Heart right ventricle (tissue), 16 donors: ENCODE results near the gene FRAS1. TPM values are rescaled to one million over a fixed set of nuclear protein-coding genes. Genes with fewer than 3 reads are reported as not detected.

ENCODE experiments used
- ATAC-seq, 8 donors: fragments of 200-7000 bp; cut with Tn5 transposase; one replicate each; pipeline ENCODE4 v1.9.1; 2020; ENCODE audit warnings: mild to moderate bottlenecking in 8 of 8, moderate library complexity in 8 of 8, moderate number of reproducible peaks in 1 of 8
- DNase-seq, 2 donors: peaks; one replicate each; pipeline ENCODE4 v3.0.0-alpha.2; 2020
- H3K27ac ChIP-seq, 10 donors: fragments of 200-600 bp; sonication (generic) in 2 of 10; one replicate each; pipeline versions ENCODE4 v1.5.0 to v1.8.0; 2020 to 2022; ENCODE audit warnings: mild to moderate bottlenecking in 3 of 10
- H3K27me3 ChIP-seq, 7 donors: fragments of 200-600 bp; one replicate each; pipeline ENCODE4 v1.8.0; 2021 to 2022; ENCODE audit warnings: mild to moderate bottlenecking in 2 of 7
- H3K36me3 ChIP-seq, 9 donors: fragments of 200-600 bp; sonication (generic) in 1 of 9; one replicate each; pipeline versions ENCODE4 v1.5.0 to v1.8.0; 2020 to 2022; ENCODE audit warnings: mild to moderate bottlenecking in 2 of 9
- H3K4me1 ChIP-seq, 9 donors: fragments of 200-600 bp; sonication (generic) in 1 of 9; one replicate each; pipeline versions ENCODE4 v1.5.0 to v1.8.0; 2020 to 2022; ENCODE audit warnings: mild to moderate bottlenecking in 4 of 9
- H3K4me3 ChIP-seq, 10 donors: fragments of 200-600 bp; sonication (generic) in 2 of 10; one replicate each; pipeline versions ENCODE4 v1.5.0 to v1.8.0; 2020 to 2022; ENCODE audit warnings: mild to moderate bottlenecking in 7 of 10, moderate library complexity in 2 of 10
- H3K9me3 ChIP-seq, 11 donors: fragments of 200-600 bp in 10 of 11; sonication (generic) in 2 of 11; one replicate each; pipeline versions ENCODE4 v1.5.0 to v1.8.0; 2013 to 2022; ENCODE audit warnings: mild to moderate bottlenecking in 2 of 11, control low read depth in 1 of 11, moderate library complexity in 1 of 11
- WGBS, 2 donors: extraction: QIAGEN DNeasy Blood & Tissue Kit; methylation state at CpG; one replicate each; pipeline ENCODE4 v1.1.7; 2013; ENCODE audit warnings: inconsistent platforms in 1 of 2; 5-methylcytosine and 5-hydroxymethylcytosine counted together
- intact Hi-C, 10 donors: fragments of 100-400 bp; cut with DNase I; formaldehyde crosslinking; loops; one replicate each; pipeline versions ENCODE4 v1.11.1 to v1.14.2; 2022
- polyA plus RNA-seq, 2 donors: library from polyadenylated mRNA; stranded (reverse); fragments of 200-250 nt; gene quantifications; one replicate each; pipeline ENCODE4 v1.2.3, GENCODE V29; 2013
- total RNA-seq, 10 donors: library from RNA; stranded (reverse); fragmentation: NEBNext Ultra II Directional in 3 of 10; extraction: Animal tissue kit (Norgen Biotek cat#: 25700) in 3 of 10; gene quantifications; one replicate each; pipeline versions ENCODE4 v1.2.1 to v1.2.4, GENCODE V29; 2021 to 2023
- TF ChIP-seq, protein P1 (sequence below), 9 donors: fragments of 200-600 bp; sonication (generic) in 2 of 9; IDR thresholded peaks; one replicate each; pipeline versions ENCODE4 v1.5.0 to v1.8.0; 2021 to 2022; ENCODE audit warnings: antibody characterized with exemption in 9 of 9, mild to moderate bottlenecking in 5 of 9, moderate library complexity in 1 of 9
- donor health status: Arrhythmogenic right ventricular cardiomyopathy.
- donor health status: ischemic (EF 13 %, LVEDD 7.1; RV severe dilation, severe dysfunction).
- donor health status: healthy with polysubstance abuse.
- donor health status: DM: no; HTN: yes; CAD: no.
- donor health status: DM: no; HTN: no; CAD: no.
- donor health status: ischemic (EF 25% LVEDD 6.9; RV normal size, moderate dysfunction).
- donor health status: ischemic (EF 25% LVEDD 5.7; RV mildly dilated, moderate dysfunction).
- donor health status: healthy.
- donor health status: DM: yes; HTN: yes; CAD: no.
- donor health status: Ischemic cardiomyopathy.
- donor health status: ischemic (EF 35%, LVEDD 5.7; RV mildly dilated, moderate dysfunction).
- donor health status: nonischemic (EF 11% LVEDD 7.7; RV severe dilation, severe dysfunction).
- donor health status: DM: yes; HTN: yes; CAD: no.
- donor health status: PGD.
- donor health status: ischemic (EF 29% LVEDD 5.4; RV normal size, mild dysfunction).
- donor health status: nonischemic (EF 23%, LVEDD 6.1; RV moderate dilation, normal function).

Gene FRAS1
- total and polyA plus RNA-seq, 12 donors: 0.93 to 6.2 (median 3.1) TPM

DNA sequence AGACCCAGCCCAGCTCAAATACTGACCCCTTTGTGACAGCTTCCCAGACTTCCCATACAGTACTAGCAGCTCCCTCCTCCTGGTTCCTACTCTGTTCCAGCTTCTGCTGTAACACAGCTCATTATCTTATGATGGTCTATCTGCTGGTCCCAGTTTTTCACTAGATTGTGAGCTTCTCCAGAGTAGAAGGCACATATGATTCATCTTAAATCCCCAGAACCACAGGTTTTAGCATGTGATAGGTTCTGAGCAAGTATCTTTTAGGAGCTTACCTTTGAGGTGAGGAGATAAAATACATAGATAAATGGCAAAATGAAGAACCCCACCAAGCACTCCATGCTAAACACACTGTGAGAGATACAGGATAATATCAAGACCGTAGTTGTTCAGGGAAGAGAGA, 466.9 kb downstream of the FRAS1 start:
- H3K36me3 ChIP-seq: no peaks in the 10 kb centered on the region
- H3K4me1 ChIP-seq: peaks cover 0 to 15% (median 8%) of the 10 kb centered on the region in 9 donors
- no peaks in the 10 kb centered on the region for H3K27me3 ChIP-seq
- no peak overlapping the region for H3K27ac ChIP-seq
- ATAC-seq (no peak), DNase-seq (no peak)
- H3K4me3 ChIP-seq: no peak overlapping the region
- TF ChIP-seq, protein P1, sequence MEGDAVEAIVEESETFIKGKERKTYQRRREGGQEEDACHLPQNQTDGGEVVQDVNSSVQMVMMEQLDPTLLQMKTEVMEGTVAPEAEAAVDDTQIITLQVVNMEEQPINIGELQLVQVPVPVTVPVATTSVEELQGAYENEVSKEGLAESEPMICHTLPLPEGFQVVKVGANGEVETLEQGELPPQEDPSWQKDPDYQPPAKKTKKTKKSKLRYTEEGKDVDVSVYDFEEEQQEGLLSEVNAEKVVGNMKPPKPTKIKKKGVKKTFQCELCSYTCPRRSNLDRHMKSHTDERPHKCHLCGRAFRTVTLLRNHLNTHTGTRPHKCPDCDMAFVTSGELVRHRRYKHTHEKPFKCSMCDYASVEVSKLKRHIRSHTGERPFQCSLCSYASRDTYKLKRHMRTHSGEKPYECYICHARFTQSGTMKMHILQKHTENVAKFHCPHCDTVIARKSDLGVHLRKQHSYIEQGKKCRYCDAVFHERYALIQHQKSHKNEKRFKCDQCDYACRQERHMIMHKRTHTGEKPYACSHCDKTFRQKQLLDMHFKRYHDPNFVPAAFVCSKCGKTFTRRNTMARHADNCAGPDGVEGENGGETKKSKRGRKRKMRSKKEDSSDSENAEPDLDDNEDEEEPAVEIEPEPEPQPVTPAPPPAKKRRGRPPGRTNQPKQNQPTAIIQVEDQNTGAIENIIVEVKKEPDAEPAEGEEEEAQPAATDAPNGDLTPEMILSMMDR (IDR thresholded peaks at IDR 0.05): no peak
- intact Hi-C loops: no loop called here
- 0 to 98% methylated on average over 1 of the region's 1 CpG for WGBS, 2 donors
- no peaks in the 10 kb centered on the region for H3K9me3 ChIP-seq

DNA sequence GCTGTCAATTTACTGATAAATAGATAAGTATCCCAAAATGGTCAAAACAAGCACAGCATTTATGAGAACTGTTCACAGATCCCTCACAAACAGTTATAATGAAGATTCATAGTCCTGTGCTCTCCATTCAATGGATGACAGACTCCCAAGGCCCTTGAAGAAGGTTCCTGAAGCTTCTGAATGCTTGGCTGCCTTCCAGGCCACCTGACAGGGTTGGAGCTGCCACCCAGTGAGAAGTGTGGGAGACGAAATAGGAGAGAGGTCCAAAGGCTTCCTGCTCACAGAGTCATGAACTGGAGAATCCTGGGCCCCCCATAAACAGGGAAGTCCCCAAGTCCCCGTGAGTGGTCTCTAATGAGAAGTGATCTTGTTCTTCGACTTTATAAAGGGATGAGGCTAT, 468.4 kb downstream of the FRAS1 start:
- no peaks in the 10 kb centered on the region for H3K36me3 ChIP-seq
- intact Hi-C loops: no loop called here
- peaks cover 0 to 9% (median 4%) of the 10 kb centered on the region in 9 donors for H3K4me1 ChIP-seq
- ATAC-seq (no peak), DNase-seq (no peak)
- H3K27me3 ChIP-seq: no peaks in the 10 kb centered on the region
- TF ChIP-seq, protein P1 (IDR thresholded peaks at IDR 0.05): no peak
- no peak overlapping the region for H3K4me3 ChIP-seq
- 81 to 85% methylated on average over 3 of the region's 3 CpGs for WGBS, 2 donors
- no peaks in the 10 kb centered on the region for H3K9me3 ChIP-seq
- H3K27ac ChIP-seq: no peak overlapping the region

DNA sequence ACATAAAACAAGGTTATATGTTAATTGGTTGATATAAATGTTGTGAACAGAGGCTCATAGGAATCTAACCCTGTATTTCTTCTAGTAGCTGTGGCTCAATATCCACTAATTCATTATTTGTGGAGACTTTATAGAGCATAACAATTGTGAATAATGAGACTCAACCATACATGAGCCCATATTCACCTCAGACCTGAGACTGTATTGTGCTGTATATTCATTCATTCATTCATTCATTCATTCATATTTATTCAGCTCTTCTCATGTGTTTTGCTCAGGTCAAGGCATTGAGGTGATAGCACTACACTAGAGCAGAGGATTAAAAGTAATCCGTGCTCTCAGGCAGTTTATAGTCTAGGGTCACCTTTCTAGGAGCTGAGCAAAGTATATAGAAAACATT, 470.0 kb downstream of the FRAS1 start:
- TF ChIP-seq, protein P1 (IDR thresholded peaks at IDR 0.05): no peak
- WGBS, 2 donors: 99 to 100% methylated on average over 1 of the region's 1 CpG
- H3K36me3 ChIP-seq: no peaks in the 10 kb centered on the region
- DNase-seq (no peak), ATAC-seq (no peak)
- H3K9me3 ChIP-seq: no peaks in the 10 kb centered on the region
- H3K4me3 ChIP-seq: no peak overlapping the region
- no peaks in the 10 kb centered on the region for H3K27me3 ChIP-seq
- intact Hi-C loops: no loop called here
- no peaks in the 10 kb centered on the region for H3K4me1 ChIP-seq
- H3K27ac ChIP-seq: no peak overlapping the region

DNA sequence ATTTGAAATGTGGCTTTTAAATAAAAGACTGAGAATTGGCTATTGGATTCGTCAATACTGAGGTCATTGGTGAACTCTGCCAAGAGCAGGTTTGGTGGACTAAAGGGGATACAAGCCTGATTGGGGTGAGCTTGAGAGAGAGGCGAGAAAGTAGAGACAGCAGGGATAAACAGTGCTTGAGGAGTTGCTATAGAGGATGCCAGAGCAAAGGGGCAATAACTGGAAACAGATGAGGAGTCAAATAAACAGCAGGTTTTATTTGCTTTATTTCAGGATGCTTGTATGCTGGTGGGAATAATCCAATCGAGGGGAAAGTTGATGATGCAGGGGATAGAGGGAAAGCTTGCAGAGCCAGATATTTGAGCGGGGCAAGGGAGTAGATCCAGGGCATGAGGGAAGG, 470.4 kb downstream of the FRAS1 start:
- DNase-seq (no peak), ATAC-seq (no peak)
- Histone ChIP-seq H3K27ac (no peak overlapping the region), H3K9me3 (no peaks in the 10 kb centered on the region), H3K36me3 (no peaks in the 10 kb centered on the region), H3K4me1 (no peaks in the 10 kb centered on the region), H3K4me3 (no peak overlapping the region), H3K27me3 (no peaks in the 10 kb centered on the region)
- TF ChIP-seq, protein P1 (IDR thresholded peaks at IDR 0.05): no peak
- intact Hi-C loops: no loop called here
- WGBS, 2 donors: 91 to 94% methylated on average over 4 of the region's 4 CpGs

DNA sequence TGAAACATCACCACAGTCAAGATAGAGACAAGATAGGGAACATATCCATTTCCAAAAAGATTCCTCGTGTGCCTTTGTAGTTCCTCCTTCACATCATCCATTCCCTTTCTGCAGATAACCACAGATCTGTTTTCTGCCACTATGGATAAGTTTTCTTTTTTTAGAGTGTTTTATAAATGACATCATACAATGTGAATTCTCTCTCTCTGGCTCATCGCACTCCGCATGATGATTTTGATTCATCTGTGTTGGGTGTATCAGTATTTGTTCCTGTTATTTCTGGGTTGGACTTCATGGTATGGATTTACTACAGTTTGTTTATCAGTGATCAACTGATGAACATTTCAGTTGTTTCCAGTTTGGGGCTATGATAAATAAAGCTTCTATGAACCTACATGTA, 471.2 kb downstream of the FRAS1 start:
- no peak overlapping the region for H3K4me3 ChIP-seq
- intact Hi-C loops: no loop called here
- H3K4me1 ChIP-seq: no peaks in the 10 kb centered on the region
- no peak overlapping the region for H3K27ac ChIP-seq
- 51 to 84% methylated on average over 3 of the region's 3 CpGs for WGBS, 2 donors
- H3K27me3 ChIP-seq: no peaks in the 10 kb centered on the region
- ATAC-seq (no peak), DNase-seq (no peak)
- no peaks in the 10 kb centered on the region for H3K9me3 ChIP-seq
- no peaks in the 10 kb centered on the region for H3K36me3 ChIP-seq
- TF ChIP-seq, protein P1 (IDR thresholded peaks at IDR 0.05): no peak
